ENCODE measurements around the gene GPATCH2. TPM values are rescaled to one million over a fixed set of nuclear protein-coding genes. Genes with fewer than 3 reads are reported as not detected.

The GPATCH2 gene
- polyA plus RNA-seq, 1 donor from 2014 or later: 12.3 TPM

- Histone ChIP-seq H3K4me3 (ENCODE audit: low read length) (no peak overlapping the region), H3F3A (ENCODE audit: insufficient read depth, low read length, poor library complexity, severe bottlenecking) (peaks cover 4% of the 10 kb centered on the region), H3K27ac (ENCODE audit: low read length) (no peak overlapping the region), H3K9me2 (ENCODE audit: insufficient read depth, low read length) (no peaks in the 10 kb centered on the region), H2AFZ (ENCODE audit: low read depth, low read length) (no peak overlapping the region), H3K9me3 (ENCODE audit: low read length) (no peaks in the 10 kb centered on the region), H3K4me2 (ENCODE audit: low read length) (no peak overlapping the region), H3K36me3 (ENCODE audit: insufficient read depth, low read length) (no peaks in the 10 kb centered on the region), H4K20me1 (ENCODE audit: insufficient read depth) (no peaks in the 10 kb centered on the region), H3K27me3 (ENCODE audit: insufficient read depth, low read depth, low read length) (no peaks in the 10 kb centered on the region), H3K79me2 (replicated peaks; ENCODE audit: insufficient read depth, low read length) (no peaks in the 10 kb centered on the region), H3K9ac (ENCODE audit: low read length) (no peak overlapping the region)
- TF ChIP-seq RAD21 (conservative IDR thresholded peaks at IDR 0.05) (no peak), MXI1 (conservative IDR thresholded peaks at IDR 0.05; ENCODE audit: poor library complexity, severe bottlenecking) (no peak), TAF1 (IDR thresholded peaks at IDR 0.05; ENCODE audit: low read depth) (no peak), EP300 (conservative IDR thresholded peaks at IDR 0.05; ENCODE audit: poor library complexity, severe bottlenecking) (no peak), SMC3 (conservative IDR thresholded peaks at IDR 0.05; ENCODE audit: poor library complexity) (no peak), CTCF (IDR thresholded peaks at IDR 0.05; ENCODE audit: poor library complexity, severe bottlenecking) (no peak), EZH2 (IDR thresholded peaks at IDR 0.05; ENCODE audit: borderline replicate concordance, insufficient read depth, low read length, poor library complexity, severe bottlenecking) (no peak), POLR2AphosphoS5 (IDR thresholded peaks at IDR 0.05) (no peak)
- TF ChIP-seq, protein P1, sequence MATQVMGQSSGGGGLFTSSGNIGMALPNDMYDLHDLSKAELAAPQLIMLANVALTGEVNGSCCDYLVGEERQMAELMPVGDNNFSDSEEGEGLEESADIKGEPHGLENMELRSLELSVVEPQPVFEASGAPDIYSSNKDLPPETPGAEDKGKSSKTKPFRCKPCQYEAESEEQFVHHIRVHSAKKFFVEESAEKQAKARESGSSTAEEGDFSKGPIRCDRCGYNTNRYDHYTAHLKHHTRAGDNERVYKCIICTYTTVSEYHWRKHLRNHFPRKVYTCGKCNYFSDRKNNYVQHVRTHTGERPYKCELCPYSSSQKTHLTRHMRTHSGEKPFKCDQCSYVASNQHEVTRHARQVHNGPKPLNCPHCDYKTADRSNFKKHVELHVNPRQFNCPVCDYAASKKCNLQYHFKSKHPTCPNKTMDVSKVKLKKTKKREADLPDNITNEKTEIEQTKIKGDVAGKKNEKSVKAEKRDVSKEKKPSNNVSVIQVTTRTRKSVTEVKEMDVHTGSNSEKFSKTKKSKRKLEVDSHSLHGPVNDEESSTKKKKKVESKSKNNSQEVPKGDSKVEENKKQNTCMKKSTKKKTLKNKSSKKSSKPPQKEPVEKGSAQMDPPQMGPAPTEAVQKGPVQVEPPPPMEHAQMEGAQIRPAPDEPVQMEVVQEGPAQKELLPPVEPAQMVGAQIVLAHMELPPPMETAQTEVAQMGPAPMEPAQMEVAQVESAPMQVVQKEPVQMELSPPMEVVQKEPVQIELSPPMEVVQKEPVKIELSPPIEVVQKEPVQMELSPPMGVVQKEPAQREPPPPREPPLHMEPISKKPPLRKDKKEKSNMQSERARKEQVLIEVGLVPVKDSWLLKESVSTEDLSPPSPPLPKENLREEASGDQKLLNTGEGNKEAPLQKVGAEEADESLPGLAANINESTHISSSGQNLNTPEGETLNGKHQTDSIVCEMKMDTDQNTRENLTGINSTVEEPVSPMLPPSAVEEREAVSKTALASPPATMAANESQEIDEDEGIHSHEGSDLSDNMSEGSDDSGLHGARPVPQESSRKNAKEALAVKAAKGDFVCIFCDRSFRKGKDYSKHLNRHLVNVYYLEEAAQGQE (IDR thresholded peaks at IDR 0.05; ENCODE audit: borderline replicate concordance): no peak
Measured at GRCh38 chr1:217437376-217437775, 193.5 kb downstream of the GPATCH2 start.

DNA sequence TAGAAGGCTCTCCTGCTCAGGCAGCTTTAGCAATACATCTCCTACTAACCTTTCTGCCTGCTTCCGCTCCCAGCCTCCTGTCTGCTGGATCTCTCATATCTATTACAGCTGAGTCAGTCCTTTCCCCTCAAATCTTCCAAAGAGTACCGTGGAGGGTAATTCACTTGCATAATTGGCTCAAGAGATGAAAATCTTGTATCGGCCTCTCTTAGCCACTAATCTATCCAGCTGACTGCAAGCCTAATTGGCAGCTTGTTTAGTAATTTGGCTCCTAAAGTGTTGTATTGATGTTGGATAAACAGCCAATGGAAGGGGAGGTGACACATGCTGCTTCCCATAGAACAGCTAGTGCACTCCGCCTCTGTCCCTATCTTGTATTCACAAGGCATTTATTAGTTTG, 195.7 kb downstream of the GPATCH2 start:
- Histone ChIP-seq H3K36me3 (ENCODE audit: insufficient read depth, low read length) (no peaks in the 10 kb centered on the region), H4K20me1 (ENCODE audit: insufficient read depth) (no peaks in the 10 kb centered on the region), H3K9me3 (ENCODE audit: low read length) (no peaks in the 10 kb centered on the region), H3K4me2 (ENCODE audit: low read length) (no peak overlapping the region), H3K79me2 (replicated peaks; ENCODE audit: insufficient read depth, low read length) (no peaks in the 10 kb centered on the region), H3K9me2 (ENCODE audit: insufficient read depth, low read length) (no peaks in the 10 kb centered on the region), H3K27ac (ENCODE audit: low read length) (no peak overlapping the region), H2AFZ (ENCODE audit: low read depth, low read length) (no peak overlapping the region), H3F3A (ENCODE audit: insufficient read depth, low read length, poor library complexity, severe bottlenecking) (peaks cover 4% of the 10 kb centered on the region), H3K4me3 (ENCODE audit: low read length) (no peak overlapping the region), H3K27me3 (ENCODE audit: insufficient read depth, low read depth, low read length) (no peaks in the 10 kb centered on the region), H3K9ac (ENCODE audit: low read length) (no peak overlapping the region)
- no peak for TF ChIP-seq SMC3 (conservative IDR thresholded peaks at IDR 0.05; ENCODE audit: poor library complexity)
- no peak for TF ChIP-seq RAD21 (conservative IDR thresholded peaks at IDR 0.05)
- TF ChIP-seq POLR2AphosphoS5 (IDR thresholded peaks at IDR 0.05): no peak
- no peak for TF ChIP-seq TAF1 (IDR thresholded peaks at IDR 0.05; ENCODE audit: low read depth)
- no peak for TF ChIP-seq EZH2 (IDR thresholded peaks at IDR 0.05; ENCODE audit: borderline replicate concordance, insufficient read depth, low read length, poor library complexity, severe bottlenecking)
- no peak for TF ChIP-seq CTCF (IDR thresholded peaks at IDR 0.05; ENCODE audit: poor library complexity, severe bottlenecking)
- no peak for TF ChIP-seq MXI1 (conservative IDR thresholded peaks at IDR 0.05; ENCODE audit: poor library complexity, severe bottlenecking)
- TF ChIP-seq, protein P1 (IDR thresholded peaks at IDR 0.05; ENCODE audit: borderline replicate concordance): no peak
- TF ChIP-seq EP300 (conservative IDR thresholded peaks at IDR 0.05; ENCODE audit: poor library complexity, severe bottlenecking): no peak
